WTC11 (cell line): ENCODE results near the gene LIF.

Source experiments
- FOXK1 ChIP-seq: sonication (generic); formaldehyde crosslinking; IDR thresholded peaks from 2 replicates; pipeline ENCODE4 v1.8.0; 2022; ENCODE audit warnings: mild to moderate bottlenecking, moderate library complexity, missing genetic modification reagents
- JUN ChIP-seq: sonication (generic); formaldehyde crosslinking; IDR thresholded peaks from 2 replicates; pipeline ENCODE4 v1.8.0; 2023; ENCODE audit warnings: mild to moderate bottlenecking, missing genetic modification reagents
- NR1H2 ChIP-seq: sonication (generic); formaldehyde crosslinking; IDR thresholded peaks from 2 replicates; pipeline ENCODE4 v1.9.0; 2021; ENCODE audit warnings: mild to moderate bottlenecking, moderate library complexity, missing genetic modification reagents
- NR2C2 ChIP-seq: sonication (generic); formaldehyde crosslinking; IDR thresholded peaks from 2 replicates; pipeline ENCODE4 v1.8.0; 2022; ENCODE audit warnings: mild to moderate bottlenecking, missing genetic modification reagents
- TF ChIP-seq, protein P1 (sequence below): fragments of 200-600 bp; IDR thresholded peaks from 2 replicates; pipeline ENCODE4 v1.8.0; 2022; ENCODE audit warnings: antibody characterized with exemption
- TF ChIP-seq, protein P2 (sequence below): sonication (generic); formaldehyde crosslinking; IDR thresholded peaks from 2 replicates; pipeline ENCODE4 v1.8.1; 2023; ENCODE audit warnings: mild to moderate bottlenecking, missing genetic modification reagents

DNA sequence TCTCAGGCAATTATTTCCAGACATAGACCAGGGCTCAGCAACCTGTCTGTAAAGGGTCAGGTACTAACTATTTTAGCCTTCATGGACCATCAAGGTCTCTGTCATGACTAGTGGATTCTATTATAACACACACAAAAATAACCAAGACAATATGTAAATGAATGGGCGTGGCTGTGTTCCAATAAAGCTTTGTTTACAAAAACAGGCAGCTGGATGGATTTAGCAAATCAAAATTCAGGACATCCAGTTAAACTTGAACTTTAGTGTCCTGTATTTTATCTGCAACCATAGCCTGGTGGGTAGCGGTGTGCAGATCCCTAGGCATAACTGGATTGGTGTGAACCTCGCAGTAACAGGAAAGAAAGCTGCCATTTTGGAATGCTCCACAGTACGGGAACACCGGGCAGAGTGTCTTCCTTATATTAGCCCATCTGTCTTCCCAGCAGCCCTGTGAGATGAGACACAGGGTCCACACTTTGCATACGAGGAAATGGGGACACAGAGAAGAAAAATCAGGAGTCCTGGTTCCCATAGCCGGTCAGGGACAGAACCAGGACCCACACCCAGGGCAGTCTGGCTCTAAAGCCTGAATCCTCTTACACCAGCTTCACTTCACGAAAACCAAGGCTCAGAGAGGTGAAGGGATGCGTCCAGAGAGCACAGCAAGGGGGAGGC lies 15.6 kb downstream of the LIF start:
- TF ChIP-seq, protein P1, sequence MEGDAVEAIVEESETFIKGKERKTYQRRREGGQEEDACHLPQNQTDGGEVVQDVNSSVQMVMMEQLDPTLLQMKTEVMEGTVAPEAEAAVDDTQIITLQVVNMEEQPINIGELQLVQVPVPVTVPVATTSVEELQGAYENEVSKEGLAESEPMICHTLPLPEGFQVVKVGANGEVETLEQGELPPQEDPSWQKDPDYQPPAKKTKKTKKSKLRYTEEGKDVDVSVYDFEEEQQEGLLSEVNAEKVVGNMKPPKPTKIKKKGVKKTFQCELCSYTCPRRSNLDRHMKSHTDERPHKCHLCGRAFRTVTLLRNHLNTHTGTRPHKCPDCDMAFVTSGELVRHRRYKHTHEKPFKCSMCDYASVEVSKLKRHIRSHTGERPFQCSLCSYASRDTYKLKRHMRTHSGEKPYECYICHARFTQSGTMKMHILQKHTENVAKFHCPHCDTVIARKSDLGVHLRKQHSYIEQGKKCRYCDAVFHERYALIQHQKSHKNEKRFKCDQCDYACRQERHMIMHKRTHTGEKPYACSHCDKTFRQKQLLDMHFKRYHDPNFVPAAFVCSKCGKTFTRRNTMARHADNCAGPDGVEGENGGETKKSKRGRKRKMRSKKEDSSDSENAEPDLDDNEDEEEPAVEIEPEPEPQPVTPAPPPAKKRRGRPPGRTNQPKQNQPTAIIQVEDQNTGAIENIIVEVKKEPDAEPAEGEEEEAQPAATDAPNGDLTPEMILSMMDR = no peak
- TF ChIP-seq FOXK1 (CRISPR knock-in tag) = no peak
- no peak for TF ChIP-seq NR1H2 (CRISPR knock-in tag)
- TF ChIP-seq, protein P2, sequence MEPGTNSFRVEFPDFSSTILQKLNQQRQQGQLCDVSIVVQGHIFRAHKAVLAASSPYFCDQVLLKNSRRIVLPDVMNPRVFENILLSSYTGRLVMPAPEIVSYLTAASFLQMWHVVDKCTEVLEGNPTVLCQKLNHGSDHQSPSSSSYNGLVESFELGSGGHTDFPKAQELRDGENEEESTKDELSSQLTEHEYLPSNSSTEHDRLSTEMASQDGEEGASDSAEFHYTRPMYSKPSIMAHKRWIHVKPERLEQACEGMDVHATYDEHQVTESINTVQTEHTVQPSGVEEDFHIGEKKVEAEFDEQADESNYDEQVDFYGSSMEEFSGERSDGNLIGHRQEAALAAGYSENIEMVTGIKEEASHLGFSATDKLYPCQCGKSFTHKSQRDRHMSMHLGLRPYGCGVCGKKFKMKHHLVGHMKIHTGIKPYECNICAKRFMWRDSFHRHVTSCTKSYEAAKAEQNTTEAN (CRISPR knock-in tag) = no peak
- no peak for TF ChIP-seq JUN (CRISPR knock-in tag)
- no peak for TF ChIP-seq NR2C2
